Kidney (tissue), 14 donors: Measurements from ENCODE around the gene PAGE1. TPM values are rescaled to one million over a fixed set of nuclear protein-coding genes. Genes with fewer than 3 reads are reported as not detected.
"Not testable (repeated sequence)": the region's sequence is repeated elsewhere in the genome, so short reads cannot be mapped to it uniquely, and the experiment has no call there.

Experiments
- DNase-seq, 5 donors: peaks; one replicate each; pipeline ENCODE4 v3.0.0-alpha.2; 2013 to 2020
- FAIRE-seq: peaks from 2 replicates; lab custom pipeline; 2012; peaks lifted over from hg19 to GRCh38; lab: Jason Lieb, UNC
- H3K27ac ChIP-seq, 2 donors: one replicate each; pipeline ENCODE4 v1.7.0; 2013; ENCODE audit warnings: low read depth in 2 of 2, low read length in 2 of 2, inconsistent platforms in 1 of 2
- H3K27me3 ChIP-seq: one replicate; pipeline ENCODE4 v1.7.1; 2013; ENCODE audit warnings: low read length, inconsistent platforms; ENCODE audit not compliant: control insufficient read depth, insufficient read depth
- H3K36me3 ChIP-seq, 3 donors: one replicate each; pipeline versions ENCODE4 v1.7.0 to v1.7.1; 2013; ENCODE audit warnings: low read length in 3 of 3, control low read depth in 1 of 3, inconsistent platforms in 1 of 3; ENCODE audit not compliant: insufficient read depth in 3 of 3, control insufficient read depth in 2 of 3
- H3K4me1 ChIP-seq, 3 donors: one replicate each; pipeline versions ENCODE4 v1.7.0 to v1.7.1; 2013; ENCODE audit warnings: low read length in 3 of 3, inconsistent platforms in 1 of 3, low read depth in 1 of 3; ENCODE audit not compliant: control insufficient read depth in 2 of 3, insufficient read depth in 2 of 3
- H3K4me3 ChIP-seq, 3 donors: one replicate each; pipeline versions ENCODE4 v1.7.0 to v1.8.1; 2013; ENCODE audit warnings: low read length in 3 of 3, control low read depth in 1 of 3, inconsistent platforms in 1 of 3
- H3K9ac ChIP-seq, 3 donors: one replicate each; pipeline versions ENCODE4 v1.7.0 to v1.7.1; 2013; ENCODE audit warnings: low read length in 3 of 3, control low read depth in 1 of 3, inconsistent platforms in 1 of 3
- H3K9me3 ChIP-seq, 3 donors: one replicate each; pipeline versions ENCODE4 v1.7.0 to v1.7.1; 2013; ENCODE audit warnings: low read length in 3 of 3, control low read depth in 1 of 3, inconsistent platforms in 1 of 3; ENCODE audit not compliant: control insufficient read depth in 2 of 3, insufficient read depth in 1 of 3
- intact Hi-C: fragments of 100-400 bp; cut with DNase I; formaldehyde crosslinking; loops from one replicate; pipeline ENCODE4 v1.11.1; 2022
- polyA plus RNA-seq: library from polyadenylated mRNA; stranded (reverse); fragments of 350-450 nt; fragmentation: Illumina TruSeq; extraction: RNeasy Lipid Tissue Mini Kit (QIAGEN cat#74804); gene quantifications from one replicate; pipeline ENCODE4 v1.2.3, GENCODE V29; 2014; ENCODE audit warnings: low read depth, low replicate concordance; ENCODE audit not compliant: insufficient read depth
- total RNA-seq: library from RNA; stranded (reverse); fragmentation: NEBNext Ultra II Directional; extraction: Animal tissue kit (Norgen Biotek cat#: 25700); gene quantifications from one replicate; pipeline ENCODE4 v1.2.1, GENCODE V29; 2021
- TF ChIP-seq, protein P1 (sequence below): IDR thresholded peaks from 3 replicates; pipeline ENCODE4 v1.5.1; 2012; ENCODE audit warnings: mild to moderate bottlenecking, moderate library complexity, borderline replicate concordance; ENCODE audit not compliant: insufficient read depth; ENCODE audit errors: extremely low read depth
- donor health status: control.
- donor health status: control.
- donor health status: control.
- donor health status: control.
- donor health status: control.
- donor health status: DM: yes; HTN: yes; CAD: no.
- donor health status: Normal renal cell carcinoma (clear cell type).

Gene PAGE1
- total and polyA plus RNA-seq, 2 donors from 2014 or later = not detected

DNA sequence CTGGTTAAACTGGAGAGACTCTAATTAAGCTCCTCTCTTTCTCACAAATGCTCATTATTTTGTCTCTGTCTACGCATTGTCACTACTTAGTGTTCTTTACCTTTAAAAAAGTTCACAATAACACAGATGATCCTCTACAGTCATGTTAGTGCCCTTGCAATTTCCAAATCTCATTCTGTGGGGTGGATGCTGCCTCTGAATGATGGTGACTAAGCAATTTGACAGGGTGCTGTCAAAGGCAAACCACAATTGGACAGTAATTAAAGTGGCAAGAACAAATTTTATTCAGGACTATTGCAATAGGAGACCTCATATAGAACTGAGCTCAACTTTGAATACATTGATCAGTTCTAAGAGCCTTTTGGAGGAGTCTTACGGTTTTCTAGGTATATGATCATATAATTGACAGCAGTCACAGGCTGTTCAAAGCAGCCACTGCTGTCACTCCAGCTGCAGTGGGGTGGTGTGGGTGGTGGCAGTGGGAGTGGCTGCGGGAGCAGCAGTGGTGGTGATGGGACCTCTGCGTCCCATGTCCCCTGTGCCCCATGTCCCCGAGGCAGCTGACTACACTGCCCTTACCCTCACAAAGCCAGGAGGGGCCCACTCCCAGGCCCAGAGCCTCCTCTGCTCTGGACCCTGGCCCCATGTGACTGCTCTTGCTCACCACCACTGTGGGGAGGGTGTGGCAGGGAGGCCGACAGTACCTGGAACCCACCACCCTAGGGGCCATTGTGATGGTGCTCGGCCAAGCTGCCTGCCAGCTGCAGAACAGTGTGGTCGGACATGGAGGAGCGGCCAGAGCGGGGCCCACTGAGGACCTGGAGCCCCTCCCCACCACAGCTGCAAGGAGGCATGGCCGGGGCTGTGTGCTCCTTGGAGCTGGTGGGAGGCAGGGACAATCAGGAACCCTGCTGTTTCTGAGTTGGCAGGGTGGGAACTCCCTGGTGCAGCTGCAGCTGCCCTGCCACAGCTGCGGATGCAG is 30.4 kb upstream of the PAGE1 start:
- H3K4me1 ChIP-seq = no peaks in the 10 kb centered on the region
- H3K27me3 ChIP-seq = no peaks in the 10 kb centered on the region
- no peak overlapping the region for H3K4me3 ChIP-seq
- no peaks in the 10 kb centered on the region for H3K36me3 ChIP-seq
- TF ChIP-seq, protein P1, sequence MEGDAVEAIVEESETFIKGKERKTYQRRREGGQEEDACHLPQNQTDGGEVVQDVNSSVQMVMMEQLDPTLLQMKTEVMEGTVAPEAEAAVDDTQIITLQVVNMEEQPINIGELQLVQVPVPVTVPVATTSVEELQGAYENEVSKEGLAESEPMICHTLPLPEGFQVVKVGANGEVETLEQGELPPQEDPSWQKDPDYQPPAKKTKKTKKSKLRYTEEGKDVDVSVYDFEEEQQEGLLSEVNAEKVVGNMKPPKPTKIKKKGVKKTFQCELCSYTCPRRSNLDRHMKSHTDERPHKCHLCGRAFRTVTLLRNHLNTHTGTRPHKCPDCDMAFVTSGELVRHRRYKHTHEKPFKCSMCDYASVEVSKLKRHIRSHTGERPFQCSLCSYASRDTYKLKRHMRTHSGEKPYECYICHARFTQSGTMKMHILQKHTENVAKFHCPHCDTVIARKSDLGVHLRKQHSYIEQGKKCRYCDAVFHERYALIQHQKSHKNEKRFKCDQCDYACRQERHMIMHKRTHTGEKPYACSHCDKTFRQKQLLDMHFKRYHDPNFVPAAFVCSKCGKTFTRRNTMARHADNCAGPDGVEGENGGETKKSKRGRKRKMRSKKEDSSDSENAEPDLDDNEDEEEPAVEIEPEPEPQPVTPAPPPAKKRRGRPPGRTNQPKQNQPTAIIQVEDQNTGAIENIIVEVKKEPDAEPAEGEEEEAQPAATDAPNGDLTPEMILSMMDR = no peak
- H3K9ac ChIP-seq = no peak overlapping the region
- H3K27ac ChIP-seq = no peak overlapping the region
- DNase-seq (no peak), FAIRE-seq (no peak)
- intact Hi-C loops = no loop called here
- no peaks in the 10 kb centered on the region for H3K9me3 ChIP-seq

DNA sequence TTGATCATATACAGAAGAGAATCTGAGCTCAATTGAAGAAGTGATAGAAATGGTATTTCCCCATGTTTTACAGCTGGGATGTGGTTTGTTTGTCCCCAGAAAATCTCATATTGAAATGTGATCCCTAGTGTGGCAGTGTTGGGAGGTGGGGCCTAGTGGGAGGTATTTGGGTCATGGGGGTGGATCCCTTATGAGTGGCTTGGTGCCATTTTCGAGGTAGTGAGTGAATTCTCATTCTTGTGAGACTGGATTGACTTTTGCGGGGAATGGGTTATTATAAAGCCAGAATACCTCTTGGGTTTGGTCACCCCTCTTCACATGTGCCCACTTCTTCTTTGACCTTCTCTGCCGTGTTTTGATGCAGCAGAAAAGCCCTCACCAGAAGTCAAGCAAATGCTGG is 29.6 kb upstream of the PAGE1 start:
- TF ChIP-seq, protein P1 = no peak
- H3K4me3 ChIP-seq = no peak overlapping the region
- intact Hi-C loops = no loop called here
- H3K27me3 ChIP-seq = no peaks in the 10 kb centered on the region
- H3K9ac ChIP-seq = no peak overlapping the region
- FAIRE-seq (no peak), DNase-seq (no peak)
- no peaks in the 10 kb centered on the region for H3K36me3 ChIP-seq
- H3K4me1 ChIP-seq = no peaks in the 10 kb centered on the region
- no peaks in the 10 kb centered on the region for H3K9me3 ChIP-seq
- no peak overlapping the region for H3K27ac ChIP-seq

DNA sequence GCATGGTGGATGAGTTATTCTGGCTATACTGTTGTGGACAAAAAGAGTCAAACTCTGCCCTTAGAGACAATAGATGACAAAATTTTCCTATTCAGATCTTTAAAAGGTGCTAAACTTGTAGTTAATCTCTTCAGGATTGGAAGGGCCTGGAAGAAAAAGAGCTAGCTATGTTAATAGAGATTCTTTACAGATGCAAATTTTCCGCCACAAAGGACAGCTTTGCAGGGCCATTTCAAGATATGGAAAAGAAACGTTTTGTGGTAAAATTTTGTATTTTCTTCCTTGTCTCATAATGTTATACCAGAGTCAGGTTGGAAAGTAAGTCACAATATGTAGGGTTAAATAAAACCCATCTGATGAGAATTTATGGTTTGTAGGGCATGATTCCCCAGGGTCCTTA is 24.3 kb upstream of the PAGE1 start:
- H3K4me1 ChIP-seq, H3K4me3 ChIP-seq, FAIRE-seq, H3K9ac ChIP-seq, DNase-seq, H3K36me3 ChIP-seq, H3K27me3 ChIP-seq, intact Hi-C loops, H3K9me3 ChIP-seq, H3K27ac ChIP-seq: not testable (repeated sequence)

DNA sequence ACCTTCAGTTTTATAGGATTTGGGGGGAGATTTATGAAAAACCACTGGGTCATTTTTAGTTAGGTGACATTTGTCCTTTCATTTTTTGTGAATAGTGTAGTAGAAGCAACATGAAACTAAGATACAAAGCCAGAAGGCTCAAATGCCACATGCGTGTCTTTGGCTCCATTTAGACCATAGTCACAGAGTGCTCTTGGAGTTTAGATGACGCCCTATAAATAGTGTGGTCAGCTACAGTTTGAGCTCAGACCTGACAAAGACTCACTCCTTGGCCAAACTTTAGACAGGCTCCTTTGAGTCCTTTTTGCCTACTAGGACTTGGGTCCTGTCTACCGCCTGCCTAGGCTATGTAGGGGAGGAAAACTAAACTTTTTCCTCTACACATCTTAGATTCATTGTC is 16.8 kb upstream of the PAGE1 start:
- no peak for FAIRE-seq
- TF ChIP-seq, protein P1 = no peak
- intact Hi-C loops = no loop called here
- H3K9me3 ChIP-seq = no peaks in the 10 kb centered on the region
- H3K36me3 ChIP-seq = no peaks in the 10 kb centered on the region
- no peak overlapping the region for H3K9ac ChIP-seq
- H3K27me3 ChIP-seq = no peaks in the 10 kb centered on the region
- H3K4me1 ChIP-seq = no peaks in the 10 kb centered on the region
- H3K4me3 ChIP-seq = no peak overlapping the region
- DNase-seq = no peak
- H3K27ac ChIP-seq = no peak overlapping the region
